T-helper 17 cell (primary cell): ENCODE data around the gene OR2AT4. TPM values are rescaled to one million over a fixed set of nuclear protein-coding genes. Genes with fewer than 3 reads are reported as not detected.
"Not testable (repeated sequence)": the region's sequence is repeated elsewhere in the genome, so short reads cannot be mapped to it uniquely, and the experiment has no call there.

Experiments
- ATAC-seq: fragments of 150-1000 bp; cut with Tn5 transposase; 2 replicates; pipeline ENCODE4 v1.10.0; 2021; ENCODE audit warnings: mild to moderate bottlenecking, moderate library complexity
- DNase-seq, 3 donors: peaks; one replicate each; pipeline versions ENCODE4 v3.0.0 to v3.0.0-alpha.2; 2020 to 2021
- H3K9me3 ChIP-seq: one replicate; pipeline ENCODE4 v1.7.0; 2013; ENCODE audit warnings: low read length, mild to moderate bottlenecking; ENCODE audit not compliant: control insufficient read depth, poor library complexity, severe bottlenecking
- H3K27ac Mint-ChIP-seq: one replicate; pipeline ENCODE4 v1.8.0; 2022; ENCODE audit warnings: mild to moderate bottlenecking, moderate library complexity, mixed read lengths
- H3K27me3 Mint-ChIP-seq: one replicate; pipeline ENCODE4 v1.8.0; 2022; ENCODE audit warnings: mixed read lengths
- H3K36me3 Mint-ChIP-seq: one replicate; pipeline ENCODE4 v1.8.0; 2022; ENCODE audit warnings: low read depth, mixed read lengths
- H3K4me1 Mint-ChIP-seq: one replicate; pipeline ENCODE4 v1.8.0; 2022; ENCODE audit warnings: mild to moderate bottlenecking, mixed read lengths
- H3K4me3 Mint-ChIP-seq: one replicate; pipeline ENCODE4 v1.8.0; 2022; ENCODE audit warnings: mild to moderate bottlenecking, moderate library complexity, mixed read lengths
- total RNA-seq, 4 donors: library from RNA in 2 of 4; stranded (reverse) in 2 of 4; gene quantifications; one replicate each; pipeline ENCODE4 v1.2.3 and lab custom pipeline; 2022 to 2026

Gene OR2AT4
- total RNA-seq, 2 donors from 2014 or later = not detected

DNA sequence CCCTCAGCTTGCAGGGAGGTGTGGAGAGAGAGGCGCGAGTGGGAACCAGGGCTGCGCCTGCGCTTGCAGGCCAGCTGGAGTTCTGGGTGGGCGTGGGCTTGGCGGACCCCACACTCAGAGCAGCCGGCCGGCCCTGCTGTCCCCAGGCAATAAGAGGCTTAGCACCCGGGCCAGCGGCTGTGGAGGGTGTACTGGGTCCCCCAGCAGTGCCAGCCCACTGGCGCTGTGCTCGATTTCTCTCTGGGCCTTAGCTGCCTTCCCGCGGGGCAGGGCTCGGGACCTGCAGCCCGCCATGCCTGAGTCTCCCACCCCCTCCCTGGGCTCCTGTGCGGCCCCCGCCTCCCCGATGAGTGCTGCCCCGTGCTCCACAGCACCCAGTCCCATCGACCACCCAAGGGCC lies 1.5 kb upstream of the OR2AT4 start:
- H3K27ac Mint-ChIP-seq, H3K9me3 ChIP-seq, H3K36me3 Mint-ChIP-seq, ATAC-seq, H3K4me3 Mint-ChIP-seq, DNase-seq, H3K4me1 Mint-ChIP-seq: not testable (repeated sequence)
- peaks cover 59% of the 10 kb centered on the region for H3K27me3 Mint-ChIP-seq

DNA sequence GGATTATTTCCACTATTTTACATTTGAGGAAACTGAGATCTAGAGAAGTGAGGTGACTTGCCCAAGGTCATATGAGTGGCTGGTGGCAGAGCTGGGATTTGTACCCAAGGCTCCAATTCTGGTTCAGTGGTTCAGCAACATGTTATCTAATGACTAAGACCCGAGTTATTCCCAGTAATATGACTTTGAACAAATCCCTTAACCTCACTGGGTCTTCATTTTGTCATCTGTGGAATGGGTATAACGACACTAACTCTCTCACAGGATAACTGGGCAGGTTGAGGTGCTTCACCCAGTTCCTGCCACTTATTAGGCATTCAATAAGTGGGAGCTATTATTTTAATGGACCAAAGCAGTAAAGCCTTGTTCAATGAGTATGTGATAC lies 489 bp upstream of the OR2AT4 start:
- peaks cover 55% of the 10 kb centered on the region for H3K27me3 Mint-ChIP-seq
- H3K36me3 Mint-ChIP-seq = no peaks in the 10 kb centered on the region
- ATAC-seq (no peak), DNase-seq (no peak)
- H3K27ac Mint-ChIP-seq = no peak overlapping the region
- peaks cover 6% of the 10 kb centered on the region for H3K4me1 Mint-ChIP-seq
- H3K4me3 Mint-ChIP-seq = no peak overlapping the region
- no peaks in the 10 kb centered on the region for H3K9me3 ChIP-seq

DNA sequence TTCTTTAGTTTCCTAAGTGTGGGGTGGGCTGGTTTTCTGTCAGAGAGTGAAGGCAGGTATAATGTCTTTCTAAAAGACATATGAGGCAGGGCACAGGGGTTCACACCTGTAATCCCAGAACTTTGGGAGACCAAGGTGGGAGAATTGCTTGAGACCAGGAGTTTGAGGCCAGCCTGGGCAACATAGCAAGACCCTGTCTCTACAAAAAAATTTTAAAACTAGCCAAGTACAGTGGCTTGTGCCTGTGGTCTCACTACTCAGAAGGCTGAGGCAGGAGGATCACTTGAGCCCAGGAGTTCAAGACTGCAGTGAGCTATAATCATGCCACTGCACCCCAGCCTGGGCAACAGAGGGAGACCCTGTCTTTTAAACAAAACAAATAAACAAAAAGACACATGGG lies 2.3 kb downstream of the OR2AT4 start:
- H3K9me3 ChIP-seq, DNase-seq, H3K36me3 Mint-ChIP-seq, ATAC-seq, H3K27ac Mint-ChIP-seq, H3K4me3 Mint-ChIP-seq, H3K4me1 Mint-ChIP-seq: not testable (repeated sequence)
- H3K27me3 Mint-ChIP-seq = peaks cover 40% of the 10 kb centered on the region

DNA sequence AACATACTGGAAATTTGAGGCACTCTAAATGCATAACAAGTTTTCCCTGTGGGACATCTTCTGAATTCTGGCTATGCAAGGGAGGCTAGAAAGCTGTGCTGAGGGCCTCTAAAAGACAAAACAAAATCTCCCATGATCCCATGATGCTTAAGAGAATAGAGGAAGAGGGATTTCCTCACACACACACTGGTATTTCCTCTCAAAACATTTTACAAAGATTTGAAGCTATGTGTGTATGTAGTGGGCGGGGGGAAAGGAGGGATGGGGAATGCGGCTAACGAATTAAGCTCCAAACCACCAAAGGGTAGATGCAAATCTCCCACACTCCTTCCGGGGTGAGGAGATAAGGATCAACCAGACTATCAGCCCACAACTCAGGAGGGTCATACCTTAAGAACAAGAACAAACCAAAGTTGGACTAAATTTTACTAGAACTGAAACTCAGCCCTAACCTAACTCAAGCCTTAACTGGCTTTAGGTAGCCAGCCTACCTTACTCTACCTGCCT lies 6.0 kb downstream of the OR2AT4 start:
- ATAC-seq = no peak
- Mint-ChIP-seq H3K27ac (no peak overlapping the region), H3K36me3 (peaks cover 2% of the 10 kb centered on the region), H3K4me3 (no peak overlapping the region), H3K4me1 (no peaks in the 10 kb centered on the region), H3K27me3 (peaks cover 32% of the 10 kb centered on the region)
- no peak for DNase-seq
- no peaks in the 10 kb centered on the region for H3K9me3 ChIP-seq

DNA sequence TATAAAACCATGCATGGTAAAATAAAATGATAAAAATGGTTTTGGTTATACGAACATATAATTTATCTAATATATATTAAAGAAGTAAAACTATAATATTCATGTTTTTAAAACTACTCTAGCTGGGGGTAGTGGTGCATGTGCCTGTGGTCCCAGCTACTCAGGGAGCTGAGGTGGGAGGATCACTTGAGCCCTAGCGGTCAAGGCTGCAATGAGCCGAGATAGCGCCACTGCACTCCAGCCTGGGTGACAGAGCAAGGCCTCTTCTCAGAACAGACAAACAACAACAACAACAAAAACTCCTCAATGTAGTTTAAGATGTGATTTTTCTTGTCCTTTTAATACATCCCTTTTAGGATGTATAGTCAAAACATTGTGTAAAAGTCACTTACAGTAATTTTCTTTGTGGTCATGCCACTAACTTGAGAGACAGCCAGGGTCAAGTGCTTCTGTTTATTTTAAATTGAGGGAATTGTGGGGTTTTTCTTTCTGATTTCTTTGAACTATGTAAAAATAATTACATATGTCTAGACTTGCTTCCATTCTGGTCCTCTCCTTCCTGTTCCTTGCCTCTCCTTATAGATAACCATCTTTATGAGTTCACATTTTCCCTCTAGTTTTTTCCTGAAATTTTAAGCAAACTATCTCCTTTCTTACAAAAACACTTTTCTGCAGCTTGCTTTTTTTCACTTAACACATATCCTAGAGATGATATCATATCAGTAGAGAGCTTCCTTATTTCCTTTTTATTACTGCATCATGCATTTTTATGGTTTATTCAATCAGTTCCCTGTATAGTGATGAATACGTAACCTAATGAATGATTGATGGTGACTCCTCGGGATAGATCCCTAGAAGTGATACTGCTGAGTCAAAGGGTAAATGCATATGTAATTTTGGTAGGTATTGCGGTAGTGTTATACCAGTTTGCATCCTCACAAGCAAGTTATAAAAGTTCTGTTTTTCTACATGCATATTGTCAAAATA lies 9.1 kb downstream of the OR2AT4 start:
- H3K36me3 Mint-ChIP-seq = peaks cover 4% of the 10 kb centered on the region
- no peak overlapping the region for H3K27ac Mint-ChIP-seq
- no peak for ATAC-seq
- no peaks in the 10 kb centered on the region for H3K4me1 Mint-ChIP-seq
- peaks cover 41% of the 10 kb centered on the region for H3K27me3 Mint-ChIP-seq
- no peak for DNase-seq
- H3K4me3 Mint-ChIP-seq = no peak overlapping the region
- H3K9me3 ChIP-seq = no peaks in the 10 kb centered on the region

DNA sequence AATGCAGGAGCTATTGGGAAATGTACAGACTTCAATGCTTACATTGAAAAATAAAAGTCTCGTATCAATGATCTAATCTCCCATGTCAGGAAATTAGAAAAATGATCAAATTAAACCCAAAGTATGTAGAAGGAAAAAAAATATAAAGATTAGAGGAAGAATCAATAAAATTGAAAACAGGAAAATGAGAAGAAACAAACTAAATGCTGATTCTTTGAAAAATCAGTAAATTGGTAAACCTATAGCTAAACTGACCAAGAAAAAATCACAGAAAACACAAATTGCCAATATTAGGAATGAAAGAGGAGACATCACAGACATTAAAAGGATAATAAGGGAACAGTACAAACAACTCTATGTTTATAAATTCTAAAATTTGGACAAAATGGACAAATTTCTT lies 11.8 kb downstream of the OR2AT4 start:
- ATAC-seq = no peak
- no peak for DNase-seq
- Mint-ChIP-seq H3K36me3 (peaks cover 4% of the 10 kb centered on the region), H3K27ac (no peak overlapping the region), H3K27me3 (peaks cover 53% of the 10 kb centered on the region), H3K4me1 (no peaks in the 10 kb centered on the region), H3K4me3 (no peak overlapping the region)
- no peaks in the 10 kb centered on the region for H3K9me3 ChIP-seq

DNA sequence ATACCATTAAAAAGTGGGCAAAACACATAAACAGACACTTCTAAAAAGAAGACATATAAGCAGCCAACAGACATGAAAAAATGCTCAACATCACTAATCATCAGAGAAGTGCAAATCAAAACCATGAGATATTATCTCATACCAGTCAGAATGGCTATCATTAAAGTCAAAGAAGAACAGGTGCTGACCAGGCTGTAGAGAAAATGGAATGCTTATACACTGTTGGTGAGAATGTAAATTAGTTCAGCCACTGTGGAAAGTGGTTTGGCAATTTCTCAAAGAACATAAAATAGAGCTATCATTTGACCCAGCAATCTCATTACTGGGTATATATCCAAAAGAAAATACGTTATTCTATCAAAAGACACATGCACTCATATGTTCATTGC lies 13.5 kb downstream of the OR2AT4 start:
- peaks cover 67% of the 10 kb centered on the region for H3K27me3 Mint-ChIP-seq
- no peaks in the 10 kb centered on the region for H3K9me3 ChIP-seq
- peaks cover 7% of the 10 kb centered on the region for H3K36me3 Mint-ChIP-seq
- ATAC-seq (no peak), DNase-seq (no peak)
- H3K4me1 Mint-ChIP-seq = peaks cover 3% of the 10 kb centered on the region
- no peak overlapping the region for H3K4me3 Mint-ChIP-seq
- no peak overlapping the region for H3K27ac Mint-ChIP-seq

DNA sequence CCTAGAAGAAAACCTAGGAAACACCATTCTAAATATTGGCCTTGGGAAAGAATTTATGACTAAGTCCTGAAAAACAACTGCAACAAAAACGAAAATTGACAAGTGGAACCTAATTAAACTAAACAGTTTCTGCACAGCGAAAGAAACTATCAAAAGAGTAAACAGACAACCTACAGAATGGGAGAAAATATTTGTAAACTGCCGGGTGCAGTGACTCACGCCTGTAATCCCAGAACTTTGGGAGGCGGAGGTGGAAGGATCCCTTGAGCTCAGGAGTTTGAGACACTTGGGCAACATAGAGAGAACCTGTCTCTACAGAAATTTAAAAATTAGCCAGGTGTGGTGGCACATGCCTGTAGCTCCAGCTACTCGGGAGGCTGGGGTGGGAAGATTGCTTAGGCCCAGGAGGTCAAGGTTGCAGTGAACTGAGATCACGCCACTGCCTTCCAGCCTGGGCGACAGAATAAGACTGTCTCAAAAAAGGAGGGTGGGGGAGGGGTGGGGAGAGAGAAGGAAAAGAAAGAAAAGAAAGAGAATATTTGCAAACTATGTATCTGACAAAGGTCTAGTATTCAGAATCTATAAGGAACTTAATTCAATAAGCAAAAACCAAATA lies 14.0 kb downstream of the OR2AT4 start:
- ATAC-seq = no peak
- H3K27ac Mint-ChIP-seq = no peak overlapping the region

DNA sequence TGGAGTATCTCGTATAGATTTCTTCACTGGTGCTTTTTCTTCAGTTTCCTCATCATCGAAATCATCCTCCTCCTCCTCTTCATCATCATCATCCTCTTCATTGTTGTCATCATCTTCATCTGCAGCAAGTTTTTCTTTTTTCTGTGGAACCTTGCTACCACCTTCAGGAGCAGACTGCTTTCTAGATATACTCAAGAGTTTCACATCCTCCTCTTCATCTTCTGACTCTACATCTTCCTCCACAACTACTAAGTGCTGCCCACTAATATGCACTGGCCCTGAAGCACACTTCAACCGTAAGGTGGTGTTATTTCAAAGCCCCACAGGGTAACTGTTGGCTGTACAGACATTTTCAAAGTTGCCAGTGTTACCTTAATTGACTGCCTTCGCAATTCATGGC lies 17.1 kb downstream of the OR2AT4 start:
- peaks cover 4% of the 10 kb centered on the region for H3K36me3 Mint-ChIP-seq
- no peak overlapping the region for H3K4me3 Mint-ChIP-seq
- no peak for ATAC-seq
- H3K27me3 Mint-ChIP-seq = peaks cover 72% of the 10 kb centered on the region
- no peak for DNase-seq
- H3K9me3 ChIP-seq = no peaks in the 10 kb centered on the region
- H3K4me1 Mint-ChIP-seq = peaks cover 3% of the 10 kb centered on the region
- H3K27ac Mint-ChIP-seq = no peak overlapping the region

More for the DNA sequence above, 14.0 kb downstream of the OR2AT4 start:
- Mint-ChIP-seq H3K4me3 (no peak overlapping the region), H3K36me3 (peaks cover 4% of the 10 kb centered on the region), H3K4me1 (peaks cover 3% of the 10 kb centered on the region), H3K27me3 (peaks cover 65% of the 10 kb centered on the region)
- no peaks in the 10 kb centered on the region for H3K9me3 ChIP-seq
- DNase-seq = no peak

DNA sequence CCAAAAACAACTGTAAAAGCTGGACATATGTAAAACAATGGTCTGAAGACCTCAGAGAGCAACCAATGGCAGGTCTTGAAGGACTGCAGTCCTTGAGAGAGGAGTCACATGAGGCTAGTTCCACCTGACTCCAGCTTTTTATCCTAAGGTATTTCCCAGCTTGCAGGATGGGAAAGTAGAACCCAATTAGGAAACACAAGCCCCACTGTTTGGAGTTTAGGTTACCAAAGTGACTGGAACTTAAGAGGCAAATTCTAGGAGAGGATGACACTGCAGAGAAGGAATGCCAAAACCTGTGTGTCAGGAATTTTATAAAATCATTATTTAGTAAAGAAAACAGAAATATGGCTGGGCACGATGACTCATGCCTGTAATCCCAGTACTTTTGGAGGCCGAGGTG lies 18.4 kb downstream of the OR2AT4 start:
- peaks cover 61% of the 10 kb centered on the region for H3K27me3 Mint-ChIP-seq
- peaks cover 2% of the 10 kb centered on the region for H3K36me3 Mint-ChIP-seq
- ATAC-seq (no peak), DNase-seq (no peak)
- no peak overlapping the region for H3K4me3 Mint-ChIP-seq
- peaks cover 3% of the 10 kb centered on the region for H3K4me1 Mint-ChIP-seq
- H3K27ac Mint-ChIP-seq = no peak overlapping the region
- H3K9me3 ChIP-seq = no peaks in the 10 kb centered on the region

DNA sequence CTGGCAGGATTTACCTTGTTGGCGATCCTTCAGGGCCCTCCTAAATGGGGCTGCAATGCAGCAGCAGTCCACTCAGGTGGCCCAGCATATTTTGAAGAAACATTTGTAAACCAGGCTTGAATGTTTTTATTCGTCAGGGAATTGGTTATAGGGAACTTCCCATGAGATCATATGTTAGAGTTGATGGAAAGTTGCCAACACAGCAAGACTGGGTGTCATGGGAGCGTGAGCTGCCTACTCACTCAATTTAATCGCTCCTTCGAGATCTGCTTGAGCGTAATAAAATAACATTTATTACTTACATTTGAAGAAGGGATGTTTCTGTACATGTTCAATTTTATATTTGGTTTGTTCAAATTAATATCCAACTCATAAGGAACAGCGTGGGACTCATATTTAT lies 19.4 kb downstream of the OR2AT4 start:
- DNase-seq = no peak

DNA sequence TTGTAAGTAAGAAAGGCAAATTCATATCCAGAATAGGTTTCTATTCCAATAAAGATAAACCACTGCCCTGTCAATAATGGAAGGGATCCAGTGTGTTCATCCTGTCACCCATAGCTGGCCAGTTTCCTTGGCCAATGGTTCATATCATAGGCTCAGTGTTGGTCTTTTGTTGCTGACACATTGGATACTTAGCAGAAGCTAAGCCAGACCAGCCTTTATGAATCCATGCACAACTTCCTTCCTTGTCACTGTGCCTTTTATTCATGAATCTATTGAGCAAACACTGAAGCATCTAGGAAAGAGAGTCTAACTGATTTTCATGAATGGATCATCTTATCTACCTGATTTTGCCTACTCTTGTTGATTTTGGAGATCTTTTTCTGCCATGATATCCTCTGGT lies 20.0 kb downstream of the OR2AT4 start:
- ATAC-seq (no peak), DNase-seq (no peak)
- peaks cover 61% of the 10 kb centered on the region for H3K27me3 Mint-ChIP-seq
- H3K36me3 Mint-ChIP-seq = peaks cover 2% of the 10 kb centered on the region
- H3K9me3 ChIP-seq = no peaks in the 10 kb centered on the region
- H3K4me1 Mint-ChIP-seq = peaks cover 3% of the 10 kb centered on the region
- no peak overlapping the region for H3K4me3 Mint-ChIP-seq
- H3K27ac Mint-ChIP-seq = no peak overlapping the region

More for the DNA sequence above, 19.4 kb downstream of the OR2AT4 start:
- peaks cover 60% of the 10 kb centered on the region for H3K27me3 Mint-ChIP-seq
- no peaks in the 10 kb centered on the region for H3K9me3 ChIP-seq
- no peak for ATAC-seq
- no peak overlapping the region for H3K27ac Mint-ChIP-seq
- no peak overlapping the region for H3K4me3 Mint-ChIP-seq
- peaks cover 2% of the 10 kb centered on the region for H3K36me3 Mint-ChIP-seq
- H3K4me1 Mint-ChIP-seq = peaks cover 3% of the 10 kb centered on the region

DNA sequence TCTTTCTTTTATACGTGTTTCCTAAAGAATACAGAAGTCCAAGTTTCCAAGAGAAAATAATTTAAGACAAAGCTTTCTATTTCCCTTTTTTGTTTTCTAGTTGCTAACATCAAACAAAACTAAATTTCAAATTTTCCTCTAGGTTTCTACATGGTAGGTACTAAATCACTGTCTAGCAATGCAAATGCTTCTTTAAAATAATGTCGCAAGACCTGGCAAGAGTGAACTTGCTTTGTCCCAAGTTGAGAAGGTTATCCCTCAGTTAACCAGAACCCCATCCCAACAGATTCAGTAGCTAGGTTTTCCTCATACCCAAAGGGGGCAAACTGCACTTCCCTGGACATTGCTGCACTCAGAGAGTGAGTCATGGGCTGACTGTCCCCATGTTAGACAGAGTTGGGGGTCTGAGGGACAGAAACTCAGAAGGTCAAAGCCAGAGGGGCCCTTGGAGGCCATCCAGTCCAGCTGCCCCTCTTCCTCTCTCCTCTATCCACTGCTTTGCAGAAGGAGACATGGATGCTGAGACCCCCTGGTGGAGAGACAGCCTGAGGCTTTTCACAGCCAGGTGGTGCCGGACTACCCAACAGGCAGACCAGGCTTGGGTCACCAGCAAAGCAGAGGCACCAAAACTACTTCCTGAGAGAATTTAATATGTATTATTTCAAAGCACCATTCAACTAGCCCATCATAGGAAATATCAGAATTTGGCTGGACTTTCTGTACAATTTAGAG lies 23.1 kb downstream of the OR2AT4 start:
- no peak overlapping the region for H3K27ac Mint-ChIP-seq
- ATAC-seq (no peak), DNase-seq (no peak)
- H3K4me3 Mint-ChIP-seq = no peak overlapping the region
- no peaks in the 10 kb centered on the region for H3K9me3 ChIP-seq
- no peaks in the 10 kb centered on the region for H3K4me1 Mint-ChIP-seq
- peaks cover 2% of the 10 kb centered on the region for H3K36me3 Mint-ChIP-seq
- H3K27me3 Mint-ChIP-seq = peaks cover 63% of the 10 kb centered on the region
